NCI-H1092 treated with DMSO at 0.1 percent for 48 hours (cell line): ENCODE data around the gene ARID5B.

ENCODE experiments used
- DNase-seq: peaks from one replicate; lab custom pipeline; 2025; lab: John Stamatoyannopoulos, UW

ARID5B gene

GRCh38 chr10:62036186-62037081 lies 134.9 kb downstream of the ARID5B start:
- DNase-seq, result peak; percentile 47

DNA sequence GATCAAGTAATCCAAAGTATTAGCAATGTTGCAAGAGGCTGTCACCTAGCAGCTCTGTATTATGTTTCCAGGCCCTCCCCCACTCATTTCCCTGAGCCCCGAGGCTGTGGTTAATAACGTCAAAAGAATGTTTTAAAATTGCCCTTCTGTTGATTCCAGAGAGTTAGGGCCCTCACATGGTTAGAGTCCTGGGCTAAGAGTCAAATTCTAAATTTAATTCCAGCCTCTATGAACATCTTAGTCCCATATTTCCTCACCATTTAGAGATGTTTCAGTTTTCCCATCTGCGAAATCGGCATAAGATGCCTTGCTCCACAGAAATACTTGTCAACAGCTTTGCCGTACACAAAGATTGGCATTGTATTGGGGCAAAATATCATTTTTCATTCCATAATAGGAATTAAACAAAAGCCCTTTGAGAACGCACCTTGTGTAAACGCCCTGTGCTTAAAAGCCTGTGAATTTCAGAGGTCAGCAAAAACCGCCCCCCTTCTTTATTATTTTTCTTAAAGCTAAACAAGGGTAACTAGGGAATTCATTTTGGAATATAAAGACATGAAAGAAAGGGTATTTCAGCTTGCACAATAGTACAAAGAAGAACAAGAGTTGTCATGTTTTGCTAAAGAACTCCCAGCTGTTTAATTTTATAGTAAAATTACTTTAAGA lies 135.8 kb downstream of the ARID5B start:
- DNase-seq, result no peak

DNA sequence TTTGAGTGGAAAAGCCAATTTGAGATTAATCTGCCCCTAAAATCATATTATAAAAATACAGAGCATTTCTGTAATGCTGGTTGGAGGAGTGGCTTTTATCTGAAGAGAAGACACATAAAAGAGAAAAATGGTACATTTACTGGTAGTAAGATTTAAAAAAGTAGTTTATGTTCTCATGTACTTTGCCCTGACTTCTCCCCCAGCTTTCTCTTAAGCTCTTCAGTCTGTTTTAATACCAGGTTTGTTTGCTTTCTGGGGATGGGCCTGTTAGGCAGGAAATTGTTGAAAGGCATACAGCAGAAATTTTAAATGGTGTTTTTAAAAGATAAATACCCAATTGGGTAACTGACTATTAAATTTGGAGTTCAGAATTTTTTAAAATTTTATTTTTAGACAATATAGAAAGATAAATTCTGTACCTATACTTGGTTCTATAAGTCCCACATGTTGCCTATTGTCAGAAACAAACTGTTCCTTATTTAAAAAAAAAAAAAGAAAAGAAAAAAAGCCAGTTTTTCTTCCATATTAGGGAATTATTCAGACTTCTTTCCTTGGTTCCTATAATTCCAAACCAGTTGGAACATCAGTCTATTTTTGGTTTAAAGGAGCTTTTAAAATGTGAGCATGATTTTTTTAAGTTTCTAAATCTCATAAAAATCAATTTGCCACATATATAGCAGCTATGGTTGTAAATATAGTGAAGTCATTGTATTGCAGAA lies 136.6 kb downstream of the ARID5B start:
- DNase-seq, result no peak

- peak; percentile 55 for DNase-seq
These were observed 137.2 kb downstream of the ARID5B start for GRCh38 chr10:62038609-62039190.

- no peak for DNase-seq
These were observed 138.5 kb downstream of the ARID5B start for GRCh38 chr10:62039954-62040353.

DNA sequence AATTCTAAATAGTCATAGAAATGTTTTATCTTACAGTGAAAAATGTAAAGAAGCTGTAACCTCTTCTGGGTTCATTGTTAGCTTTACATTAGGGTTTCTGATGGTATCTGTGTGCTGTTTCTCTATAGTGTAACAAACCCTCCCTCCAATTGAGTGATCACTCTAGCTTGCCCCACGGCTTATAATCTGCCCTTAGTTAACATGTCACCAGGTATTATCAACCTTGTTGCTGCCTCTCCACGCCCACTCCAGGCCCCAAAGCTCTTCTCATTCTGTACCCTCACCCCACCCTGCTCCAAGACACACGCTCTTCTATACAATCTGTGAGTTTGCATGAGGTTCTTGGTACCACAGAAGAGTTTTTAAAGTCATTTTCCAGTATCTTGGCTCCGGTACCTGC lies 139.4 kb downstream of the ARID5B start:
- no peak for DNase-seq

DNA sequence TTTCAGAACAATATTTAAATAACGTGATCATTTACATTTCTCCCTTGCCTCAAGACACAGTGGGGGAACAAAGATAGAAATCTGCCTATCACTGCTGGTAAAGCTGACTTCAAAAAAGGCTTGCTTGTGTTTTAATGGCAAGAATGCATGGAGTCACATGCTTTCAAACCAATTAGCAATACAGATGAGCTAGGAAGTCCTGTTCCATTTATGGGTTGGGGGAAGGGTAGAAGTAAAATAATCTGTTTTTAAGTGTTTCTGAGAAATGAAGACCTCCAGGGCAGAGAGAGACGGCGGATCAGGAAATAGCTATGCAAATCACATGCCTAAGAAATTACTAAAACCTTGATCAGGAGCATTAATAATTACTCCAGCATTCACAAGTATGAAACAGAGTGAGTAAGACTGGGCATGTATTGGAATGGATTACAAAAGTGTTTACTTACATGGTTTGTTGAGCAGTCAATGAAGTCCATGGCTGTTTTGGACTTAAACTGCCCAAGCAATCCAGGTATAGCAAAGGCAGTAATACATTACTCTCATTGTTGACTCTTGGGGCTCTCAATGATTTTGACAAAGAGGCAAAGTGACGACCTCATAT lies 142.0 kb downstream of the ARID5B start:
- DNase-seq, result no peak

DNA sequence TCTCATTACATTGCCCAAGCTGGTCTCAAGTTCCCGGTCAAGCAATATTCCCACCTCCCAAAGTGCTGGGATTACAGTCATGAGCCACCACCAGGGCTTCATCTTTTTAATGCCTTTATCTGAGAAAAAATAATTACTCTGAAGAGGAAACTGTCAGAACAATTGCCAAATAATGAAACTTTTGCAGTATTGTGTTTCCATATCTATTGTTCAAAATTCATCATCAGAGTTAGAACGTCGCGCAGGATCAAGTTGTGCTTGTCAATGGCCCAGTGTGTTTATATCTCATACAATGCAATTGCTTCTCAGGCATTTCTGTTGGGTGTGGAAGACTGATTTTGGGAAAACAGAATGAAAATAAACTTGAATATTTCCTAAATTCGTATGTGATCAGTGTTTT lies 143.1 kb downstream of the ARID5B start:
- no peak for DNase-seq

DNA sequence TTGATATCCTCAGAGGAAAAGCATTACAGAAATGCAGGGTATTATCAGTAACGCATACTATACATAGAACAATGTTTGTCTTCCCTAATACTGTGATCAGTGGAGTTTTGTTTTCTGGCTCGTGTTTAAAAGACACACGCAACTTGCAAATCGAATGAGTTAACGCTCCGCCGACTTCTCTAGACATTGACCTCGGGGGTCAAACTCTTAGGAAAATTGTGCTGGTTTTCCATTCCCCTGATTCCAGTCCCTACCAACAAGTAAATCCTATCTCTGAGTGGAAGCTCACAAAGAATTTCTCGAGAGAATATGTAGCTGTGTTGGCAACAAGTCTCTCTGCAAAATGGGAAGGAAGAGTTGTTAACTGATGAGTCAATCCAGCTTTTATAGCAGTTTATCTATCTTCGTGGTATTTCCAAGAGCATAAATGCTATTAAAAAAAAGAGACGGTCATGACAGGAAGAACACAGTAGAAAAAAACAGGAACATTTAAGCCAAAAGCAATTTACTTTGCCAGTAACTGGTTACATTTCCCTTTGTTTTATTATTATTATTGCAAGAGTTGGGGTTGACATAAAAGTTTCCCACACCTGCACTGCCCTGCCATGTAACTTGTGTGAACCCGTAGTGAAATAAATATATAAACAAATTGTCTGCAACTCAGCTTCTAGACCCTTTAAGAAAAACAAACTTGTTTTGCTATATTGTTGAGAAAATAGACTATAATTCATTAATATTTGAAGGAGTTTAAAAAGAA lies 144.4 kb downstream of the ARID5B start:
- no peak for DNase-seq

GRCh38 chr10:62046522-62047227 lies 145.2 kb downstream of the ARID5B start:
- no peak for DNase-seq

GRCh38 chr10:62047228-62047892 lies 145.9 kb downstream of the ARID5B start:
- DNase-seq, result no peak

DNA sequence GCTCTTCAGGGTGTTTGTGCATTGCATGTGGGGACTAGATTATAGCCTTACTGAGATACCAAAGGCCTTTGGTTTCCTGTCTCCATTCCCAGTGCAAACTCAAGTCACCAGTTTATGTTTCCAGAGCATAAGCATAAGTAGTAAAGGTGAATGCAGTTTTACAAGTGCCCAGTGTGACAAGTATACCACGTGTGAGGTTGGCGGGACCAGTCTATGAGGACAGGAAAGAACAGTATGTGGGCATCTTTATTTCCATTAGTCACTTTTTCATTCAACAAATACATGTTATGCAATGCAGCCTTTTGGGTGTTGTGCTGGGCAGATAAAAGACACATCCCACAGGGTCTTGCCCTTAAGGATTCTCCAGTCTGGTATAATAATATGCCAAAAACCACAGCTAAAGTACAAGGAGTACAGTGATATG lies 146.5 kb downstream of the ARID5B start:
- no peak for DNase-seq

DNA sequence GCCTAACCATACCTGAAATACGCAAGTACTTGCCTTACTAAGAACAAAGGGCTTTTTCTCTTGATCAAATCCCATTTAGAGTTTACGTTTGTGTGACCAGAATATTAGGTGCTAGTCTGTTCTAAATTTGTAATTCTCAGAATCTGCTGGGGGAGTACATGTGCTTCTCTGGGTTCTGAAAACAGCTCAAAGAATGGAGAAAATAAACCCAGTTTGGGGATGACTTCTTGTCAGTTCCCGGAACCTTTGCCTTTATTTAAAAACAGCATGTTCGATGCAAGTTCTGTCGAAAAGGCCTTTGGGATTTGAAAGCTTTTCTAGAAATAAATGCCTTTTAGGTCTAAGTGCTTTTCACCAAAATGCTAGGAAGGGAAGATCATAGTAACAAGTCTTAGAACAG lies 147.0 kb downstream of the ARID5B start:
- DNase-seq, result no peak

GRCh38 chr10:62048919-62049623 lies 147.6 kb downstream of the ARID5B start:
- no peak for DNase-seq

DNA sequence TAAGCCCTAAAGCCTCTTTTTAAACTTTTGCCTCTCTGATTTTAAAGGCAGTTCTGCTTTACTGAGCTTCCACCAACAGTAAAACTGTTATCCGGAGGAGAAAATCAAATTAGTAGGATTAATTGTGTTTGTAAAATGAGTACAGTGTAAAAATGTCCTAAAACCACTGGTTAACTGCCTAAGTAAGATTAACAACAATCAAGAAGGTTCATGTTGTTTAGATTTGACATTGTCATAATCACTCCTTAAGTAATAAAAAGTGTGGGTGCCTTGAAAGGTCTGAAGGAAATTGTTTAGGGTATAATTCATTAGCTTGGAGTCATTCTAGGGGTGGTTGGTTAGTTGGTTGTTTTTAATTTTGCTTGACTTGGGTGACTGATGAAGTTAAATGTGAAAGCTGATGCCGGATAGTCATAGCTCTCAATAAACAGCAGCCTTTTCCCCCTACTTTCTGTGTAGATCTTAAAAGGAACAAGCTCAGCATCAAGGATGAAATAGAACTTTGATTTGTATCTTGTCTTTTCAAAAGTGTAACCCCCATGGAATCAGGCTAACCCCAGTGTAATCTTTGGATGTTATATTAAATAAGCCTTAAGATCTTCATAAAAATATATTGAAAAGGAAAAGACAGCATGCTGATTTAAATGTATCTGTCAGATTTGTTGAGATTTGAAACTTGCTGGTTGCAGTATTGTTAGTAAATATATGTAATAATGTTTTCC lies 148.3 kb downstream of the ARID5B start:
- DNase-seq, result no peak

DNA sequence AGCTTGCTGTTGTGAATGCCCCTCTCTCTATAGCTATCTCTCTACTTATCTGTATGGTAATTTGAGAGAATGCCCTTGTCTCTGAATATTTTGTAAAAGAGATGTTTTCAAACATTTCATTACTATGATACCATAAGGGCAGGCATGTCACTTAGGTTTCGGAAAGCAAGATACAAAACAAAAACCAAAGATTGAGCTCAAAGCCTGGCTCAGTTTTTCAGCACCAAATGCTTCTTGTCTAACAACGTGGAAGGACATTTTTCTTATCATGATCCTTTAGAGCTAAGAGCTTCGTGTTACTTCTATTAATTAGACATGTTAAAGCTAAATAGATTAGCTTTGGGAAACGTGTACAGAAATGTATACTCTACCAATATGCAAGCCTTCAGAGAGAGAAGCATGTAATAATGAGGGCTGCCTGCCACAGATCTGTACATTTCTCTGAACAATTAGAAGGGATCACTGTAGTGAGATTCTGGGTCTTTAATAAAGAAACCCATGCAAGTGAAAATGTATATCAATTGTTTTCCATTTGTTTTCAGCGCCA lies 148.9 kb downstream of the ARID5B start:
- DNase-seq, result no peak

- DNase-seq, result no peak
These were observed 149.5 kb downstream of the ARID5B start for GRCh38 chr10:62050893-62051433.

- DNase-seq, result no peak
These were observed 150.8 kb downstream of the ARID5B start for GRCh38 chr10:62052276-62052675.
